HAP-1 (cell line): ENCODE measurements around the gene KCNQ1.

Source experiments
- DNase-seq, 2 experiments: peaks; one replicate each; pipeline ENCODE4 v3.0.0-alpha.2; 2016 to 2020; ENCODE audit warnings: low spot score in 2 of 2
- H3K27me3 ChIP-seq: fragments of 250-450 bp; sonication (Bioruptor Pico); 2 replicates; pipeline ENCODE4 v1.5.1; 2020; ENCODE audit warnings: low read depth, mild to moderate bottlenecking, moderate library complexity
- H3K36me3 ChIP-seq: fragments of 250-450 bp; sonication (Bioruptor Pico); replicated peaks from 2 replicates; pipeline ENCODE4 v1.5.1; 2020; ENCODE audit warnings: mild to moderate bottlenecking
- H3K4me1 ChIP-seq: fragments of 250-450 bp; sonication (Bioruptor Pico); 2 replicates; pipeline ENCODE4 v1.5.1; 2020; ENCODE audit warnings: mild to moderate bottlenecking
- H3K4me3 ChIP-seq: fragments of 250-450 bp; sonication (Bioruptor Pico); 2 replicates; pipeline ENCODE4 v1.5.1; 2020; ENCODE audit warnings: mild to moderate bottlenecking, moderate library complexity
- H3K9me3 ChIP-seq: fragments of 250-450 bp; sonication (Bioruptor Pico); 2 replicates; pipeline ENCODE4 v1.5.1; 2020; ENCODE audit warnings: mild to moderate bottlenecking, moderate library complexity
- in situ Hi-C: fragments of 300-500 bp; cut with MboI; formaldehyde crosslinking; loops from 3 replicates; pipeline ENCODE4 v1.14.3; 2020; ENCODE audit warnings: low sequenced_read_pairs, inconsistent platforms, mixed read lengths

The KCNQ1 gene

DNA sequence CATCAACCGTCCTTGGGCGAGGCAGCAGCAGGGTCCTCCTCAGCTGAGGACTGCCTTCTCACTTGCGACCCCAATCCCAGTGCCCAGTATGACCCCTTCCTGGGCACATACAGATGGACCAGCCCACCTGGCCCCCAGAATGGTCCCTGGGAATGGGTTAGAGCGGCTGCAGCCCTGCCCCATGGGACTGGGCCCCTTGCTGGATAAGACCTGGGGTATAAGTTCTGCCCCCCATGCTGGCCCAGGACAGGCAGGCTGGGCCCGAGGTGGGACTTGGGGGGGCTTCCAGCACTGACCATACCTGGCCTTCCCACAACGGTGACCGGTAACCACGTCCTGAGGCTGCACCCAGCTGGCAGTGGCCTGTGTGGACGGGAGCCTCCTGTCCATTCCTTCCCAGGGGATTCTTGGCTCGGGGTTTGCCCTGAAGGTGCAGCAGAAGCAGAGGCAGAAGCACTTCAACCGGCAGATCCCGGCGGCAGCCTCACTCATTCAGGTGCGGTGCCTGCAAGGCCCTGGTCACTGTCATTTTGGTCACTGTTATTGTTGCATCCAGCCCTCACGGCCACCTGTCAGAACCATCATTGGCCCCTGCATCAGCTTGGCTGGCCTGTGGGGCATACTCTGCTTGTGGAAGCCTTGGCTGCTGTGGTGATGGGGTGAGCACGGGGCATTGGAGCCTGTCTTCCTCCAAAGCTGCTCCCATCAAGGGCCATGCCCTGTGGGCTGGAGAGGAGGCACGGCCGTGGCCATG is 140.2 kb downstream of the KCNQ1 start:
- in situ Hi-C loops, result no loop called here
- no peak overlapping the region for H3K4me3 ChIP-seq
- no peaks in the 10 kb centered on the region for H3K4me1 ChIP-seq
- peak in 1 of 2 experiments; percentile 5 for DNase-seq
- no peaks in the 10 kb centered on the region for H3K27me3 ChIP-seq
- no peaks in the 10 kb centered on the region for H3K36me3 ChIP-seq
- no peaks in the 10 kb centered on the region for H3K9me3 ChIP-seq

DNA sequence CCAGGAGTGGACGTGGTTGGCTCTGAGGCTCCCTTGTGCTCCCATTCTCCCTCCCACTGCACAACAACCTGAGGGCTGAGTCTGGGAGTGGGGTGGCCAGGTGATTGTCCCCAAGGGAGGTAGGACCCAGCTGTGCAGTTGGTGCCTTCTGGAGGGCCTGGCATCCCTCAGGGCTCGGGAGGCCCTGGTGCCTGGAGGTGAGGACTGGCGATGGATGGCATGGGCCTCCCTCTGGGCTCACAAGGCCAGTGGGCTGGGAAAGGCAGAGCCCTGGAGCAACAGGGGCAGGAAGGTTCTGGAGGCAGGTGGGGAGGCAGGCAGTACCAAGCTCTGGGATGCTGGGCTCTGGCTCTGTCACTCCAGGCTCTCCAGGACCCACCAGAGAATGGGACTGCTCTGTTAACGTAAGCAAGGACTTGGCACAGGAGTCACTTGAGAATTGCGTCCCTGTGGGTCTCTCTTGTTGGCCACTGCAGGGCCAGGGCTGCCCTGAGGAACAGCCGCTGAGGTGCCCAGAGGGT is 140.8 kb downstream of the KCNQ1 start:
- in situ Hi-C loops, result no loop called here
- Histone ChIP-seq H3K4me1 (no peaks in the 10 kb centered on the region), H3K27me3 (no peaks in the 10 kb centered on the region), H3K9me3 (no peaks in the 10 kb centered on the region), H3K36me3 (no peaks in the 10 kb centered on the region), H3K4me3 (no peak overlapping the region)
- DNase-seq, result peak in 1 of 2 experiments; percentile 5

DNA sequence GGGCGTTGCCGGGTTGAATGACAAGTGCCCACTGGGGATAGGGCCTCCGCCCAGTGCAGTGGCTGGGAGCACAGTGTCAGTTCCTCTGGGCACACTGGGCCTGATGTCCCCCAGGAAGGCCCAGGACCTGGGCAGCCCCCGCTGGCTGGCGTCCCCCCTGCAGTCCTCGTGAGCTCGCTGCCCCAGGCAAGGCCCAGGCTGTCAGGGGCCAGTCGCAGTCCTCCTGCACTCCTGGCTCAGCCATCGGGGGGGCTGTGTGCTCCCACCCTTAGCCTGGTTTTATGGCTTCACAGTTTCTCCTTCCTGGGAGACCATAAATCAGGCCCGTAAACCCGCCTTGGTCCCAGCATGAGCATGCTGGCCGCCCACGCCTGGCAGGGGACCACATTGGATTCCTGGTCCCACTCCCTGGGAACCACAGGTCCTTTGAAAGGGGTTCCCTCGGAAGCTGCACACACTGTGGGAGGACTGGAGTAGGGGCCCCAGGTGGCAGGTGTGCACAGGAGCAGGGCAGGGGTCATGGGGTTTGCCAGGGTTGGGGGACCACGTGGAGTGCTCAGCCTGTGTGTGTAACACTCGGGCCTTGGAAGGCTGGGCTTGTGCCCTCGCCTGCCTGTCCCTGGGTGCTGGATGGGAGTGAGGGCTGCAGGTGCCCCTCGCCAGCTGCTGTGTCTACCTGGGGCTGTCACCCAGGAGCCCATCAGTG is 141.4 kb downstream of the KCNQ1 start:
- H3K4me3 ChIP-seq, result no peak overlapping the region
- no peaks in the 10 kb centered on the region for H3K4me1 ChIP-seq
- H3K27me3 ChIP-seq, result no peaks in the 10 kb centered on the region
- in situ Hi-C loops, result no loop called here
- H3K36me3 ChIP-seq, result no peaks in the 10 kb centered on the region
- H3K9me3 ChIP-seq, result no peaks in the 10 kb centered on the region
- peak in 1 of 2 experiments; percentile 5 for DNase-seq

DNA sequence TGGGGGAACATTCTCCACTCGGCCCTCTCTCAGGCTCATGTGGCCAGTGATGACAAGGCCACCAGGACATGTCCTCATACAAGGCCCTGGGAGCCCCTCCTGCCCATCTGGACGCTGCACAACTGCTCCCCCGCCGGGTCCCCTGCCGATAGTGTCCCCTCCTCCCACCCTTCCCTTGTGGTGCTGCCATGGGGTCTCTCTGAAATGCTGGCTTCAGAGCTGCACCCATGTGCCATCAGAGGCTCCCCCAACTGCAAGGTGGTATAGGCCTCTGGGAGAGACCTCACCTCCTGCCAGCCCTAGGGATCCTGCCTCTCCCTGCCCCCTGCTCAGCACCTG is 142.0 kb downstream of the KCNQ1 start:
- in situ Hi-C loops, result no loop called here
- H3K9me3 ChIP-seq, result no peaks in the 10 kb centered on the region
- no peaks in the 10 kb centered on the region for H3K4me1 ChIP-seq
- no peak overlapping the region for H3K4me3 ChIP-seq
- no peaks in the 10 kb centered on the region for H3K27me3 ChIP-seq
- no peak for DNase-seq
- no peaks in the 10 kb centered on the region for H3K36me3 ChIP-seq

DNA sequence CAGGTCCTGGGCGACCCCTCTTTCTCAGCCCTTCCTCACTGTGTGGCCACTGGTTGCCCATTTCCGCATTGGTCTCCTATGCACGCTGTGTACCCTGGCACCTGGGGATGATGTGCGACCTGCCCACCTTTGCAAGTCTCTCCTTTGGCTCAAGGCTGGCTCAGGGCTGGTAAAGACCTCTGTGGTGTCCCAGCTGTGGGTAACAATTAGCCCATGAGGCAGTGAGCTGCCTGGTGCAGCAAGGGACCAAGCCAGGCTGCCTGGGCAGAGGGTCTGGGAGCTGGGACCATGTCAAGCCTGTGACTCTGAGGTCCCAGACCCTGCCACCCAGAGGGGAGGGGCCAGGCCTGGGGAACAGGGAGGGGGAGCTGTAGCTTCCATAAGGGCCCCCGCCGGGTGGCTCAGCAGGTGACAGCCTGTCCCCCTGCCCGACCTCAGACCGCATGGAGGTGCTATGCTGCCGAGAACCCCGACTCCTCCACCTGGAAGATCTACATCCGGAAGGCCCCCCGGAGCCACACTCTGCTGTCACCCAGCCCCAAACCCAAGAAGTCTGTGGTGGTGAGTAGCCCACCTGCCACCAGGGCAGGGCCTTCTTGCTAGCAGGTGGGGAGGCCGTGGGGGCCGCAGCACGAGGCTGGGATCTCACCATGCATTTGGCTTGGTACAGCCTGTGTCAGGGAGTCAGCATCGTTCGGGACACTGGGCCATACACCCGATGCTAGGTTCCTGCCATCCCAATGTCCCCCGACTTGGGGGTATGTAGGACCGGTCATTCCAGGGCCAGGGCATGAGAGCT is 142.5 kb downstream of the KCNQ1 start:
- peak in 1 of 2 experiments; percentile 7 for DNase-seq
- Histone ChIP-seq H3K4me1 (no peaks in the 10 kb centered on the region), H3K36me3 (no peaks in the 10 kb centered on the region), H3K9me3 (no peaks in the 10 kb centered on the region), H3K27me3 (no peaks in the 10 kb centered on the region), H3K4me3 (no peak overlapping the region)
- in situ Hi-C loops, result no loop called here

DNA sequence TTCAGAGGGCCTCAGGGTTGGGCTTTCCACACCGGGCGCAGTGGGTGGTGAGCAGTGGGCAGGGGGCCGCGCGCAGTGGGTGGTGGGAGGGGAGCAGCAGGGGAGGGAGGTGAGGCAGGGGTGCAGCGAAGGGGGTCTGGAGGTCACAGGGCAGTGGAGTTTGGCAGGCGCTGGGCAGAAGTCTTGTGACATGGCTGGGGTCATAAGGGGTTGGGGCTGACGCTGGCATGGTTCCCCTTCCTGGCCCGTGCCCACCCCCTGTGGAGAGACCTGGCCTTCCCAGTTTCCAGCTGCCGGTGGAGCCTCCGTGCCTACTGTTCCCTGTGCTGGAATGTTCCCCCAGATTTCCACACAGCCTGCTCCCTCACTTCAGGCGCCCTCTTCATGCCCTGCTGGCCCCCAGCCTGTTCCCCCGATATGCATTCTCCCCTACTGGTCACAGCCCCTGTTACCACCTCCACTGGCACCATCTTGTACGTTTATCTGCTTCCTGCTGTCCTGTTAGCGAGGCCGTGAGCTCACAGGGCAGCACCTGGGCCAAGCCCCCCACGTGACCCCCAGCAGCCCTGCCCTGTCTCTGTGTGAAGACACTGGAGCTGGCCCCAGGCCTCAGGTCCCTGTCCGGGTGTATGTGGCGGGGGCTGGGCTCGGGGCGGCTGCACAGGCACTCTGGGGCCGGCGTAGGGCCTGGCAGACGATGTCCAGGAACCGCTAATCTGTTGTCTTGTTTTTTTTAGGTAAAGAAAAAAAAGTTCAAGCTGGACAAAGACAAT is 143.4 kb downstream of the KCNQ1 start:
- Histone ChIP-seq H3K4me3 (no peak overlapping the region), H3K4me1 (no peaks in the 10 kb centered on the region), H3K9me3 (no peaks in the 10 kb centered on the region), H3K36me3 (no peaks in the 10 kb centered on the region), H3K27me3 (no peaks in the 10 kb centered on the region)
- in situ Hi-C loops, result no loop called here
- no peak for DNase-seq

DNA sequence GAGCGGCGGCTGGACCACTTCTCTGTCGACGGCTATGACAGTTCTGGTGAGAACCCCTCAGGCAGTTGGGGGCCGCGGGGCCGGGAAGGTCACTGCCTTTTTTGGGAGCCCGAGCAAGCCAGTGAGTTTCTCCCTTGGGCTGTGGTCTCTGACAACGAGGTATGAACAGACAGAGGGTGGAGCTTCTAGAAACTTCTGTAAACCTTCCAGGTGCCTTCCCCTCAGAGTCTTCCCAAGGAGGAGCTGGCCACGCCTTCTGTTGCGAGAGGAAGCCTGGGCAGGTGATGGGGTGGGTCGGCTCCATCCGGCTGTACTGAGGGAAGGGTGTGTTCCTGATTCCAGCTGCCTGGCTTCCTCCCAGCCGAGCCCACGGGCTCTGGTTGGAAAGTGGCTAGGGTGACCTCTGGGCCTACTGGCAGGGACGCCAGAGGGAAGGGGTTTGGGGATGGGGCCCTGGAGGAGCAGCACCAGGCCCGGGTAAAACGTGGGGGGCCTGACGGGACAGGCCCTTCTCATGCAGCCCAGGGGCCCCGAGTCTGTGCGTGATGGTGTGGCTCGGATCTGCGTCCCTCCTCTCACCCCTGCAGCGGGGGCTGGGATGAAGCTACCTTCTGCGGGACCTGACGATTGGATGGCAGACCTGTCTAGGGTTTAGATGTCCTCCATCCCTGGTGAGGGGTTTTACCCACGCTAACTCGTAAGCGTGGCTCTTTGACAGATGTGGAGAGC is 144.2 kb downstream of the KCNQ1 start:
- no peak for DNase-seq
- no peaks in the 10 kb centered on the region for H3K27me3 ChIP-seq
- in situ Hi-C loops, result no loop called here

DNA sequence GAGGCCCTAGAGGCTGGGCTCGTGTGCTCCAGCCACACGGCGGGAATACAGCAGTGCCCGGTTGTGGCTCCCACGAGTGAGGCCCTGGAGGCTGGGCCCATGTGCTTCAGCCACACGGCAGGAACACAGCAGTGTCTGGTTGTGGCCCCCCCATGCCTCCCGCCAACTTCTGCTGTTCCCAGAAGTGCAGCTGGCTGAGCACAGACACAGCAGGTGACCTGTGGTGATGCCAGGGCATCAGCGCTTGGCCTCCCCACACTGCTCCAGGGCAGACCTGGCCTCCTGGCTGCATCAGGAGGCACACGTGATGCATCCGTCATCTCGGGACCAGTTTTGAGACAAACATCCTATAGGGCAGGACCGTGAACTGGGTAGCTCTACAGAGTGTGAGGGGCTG is 144.7 kb downstream of the KCNQ1 start:
- in situ Hi-C loops, result no loop called here

More for the DNA sequence above, 144.2 kb downstream of the KCNQ1 start:
- Histone ChIP-seq H3K9me3 (no peaks in the 10 kb centered on the region), H3K4me1 (no peaks in the 10 kb centered on the region), H3K4me3 (no peak overlapping the region), H3K36me3 (no peaks in the 10 kb centered on the region)

DNA sequence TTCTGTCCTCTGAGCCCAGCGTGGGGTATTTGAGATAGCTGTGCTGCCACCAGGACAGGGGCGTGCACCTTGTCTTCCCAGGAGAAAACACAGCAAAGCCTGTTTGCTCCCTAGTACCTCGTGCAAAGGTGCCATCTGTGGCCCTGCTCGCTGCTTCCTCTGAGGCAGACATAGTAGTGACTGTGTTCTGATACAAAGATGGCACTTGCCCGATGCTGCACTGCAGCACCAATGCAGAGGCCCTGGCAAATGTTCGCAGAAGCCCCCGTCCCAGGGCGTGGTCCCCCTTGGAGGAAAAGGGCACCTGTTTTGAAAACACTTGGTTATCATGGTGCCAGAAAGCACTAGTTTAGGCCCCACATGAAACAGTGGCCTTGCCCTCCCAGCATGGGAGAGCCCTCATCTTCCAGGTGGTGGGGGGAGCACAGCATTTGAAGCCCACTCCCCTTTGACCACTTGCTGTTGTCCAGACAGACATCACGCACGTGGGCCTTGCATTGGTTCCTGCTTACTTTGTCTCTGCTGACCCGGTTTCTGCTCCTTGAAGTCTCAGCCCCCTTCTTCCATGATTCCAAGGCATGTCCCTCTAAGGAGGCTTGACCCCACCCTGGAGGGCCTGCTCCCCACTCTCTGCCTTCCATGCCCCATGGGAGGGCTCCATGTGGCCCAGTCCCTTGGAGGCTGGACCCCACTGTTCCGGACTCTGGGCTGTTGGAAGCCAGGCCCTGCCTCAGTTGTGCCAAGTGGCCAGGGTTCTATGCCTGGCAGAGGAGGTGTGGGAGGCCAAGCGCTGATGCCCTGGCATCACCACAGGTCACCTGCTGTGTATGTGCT is 145.5 kb downstream of the KCNQ1 start:
- H3K27me3 ChIP-seq, result no peaks in the 10 kb centered on the region
- H3K4me3 ChIP-seq, result no peak overlapping the region
- no peaks in the 10 kb centered on the region for H3K4me1 ChIP-seq
- no peak for DNase-seq
- no peaks in the 10 kb centered on the region for H3K36me3 ChIP-seq
- in situ Hi-C loops, result no loop called here
- no peaks in the 10 kb centered on the region; the same call in 1 of the 2 replicates for H3K9me3 ChIP-seq

More for the DNA sequence above, 144.7 kb downstream of the KCNQ1 start:
- DNase-seq, result no peak
- no peaks in the 10 kb centered on the region for H3K27me3 ChIP-seq
- no peak overlapping the region for H3K4me3 ChIP-seq
- no peaks in the 10 kb centered on the region for H3K9me3 ChIP-seq
- H3K36me3 ChIP-seq, result no peaks in the 10 kb centered on the region
- H3K4me1 ChIP-seq, result no peaks in the 10 kb centered on the region

DNA sequence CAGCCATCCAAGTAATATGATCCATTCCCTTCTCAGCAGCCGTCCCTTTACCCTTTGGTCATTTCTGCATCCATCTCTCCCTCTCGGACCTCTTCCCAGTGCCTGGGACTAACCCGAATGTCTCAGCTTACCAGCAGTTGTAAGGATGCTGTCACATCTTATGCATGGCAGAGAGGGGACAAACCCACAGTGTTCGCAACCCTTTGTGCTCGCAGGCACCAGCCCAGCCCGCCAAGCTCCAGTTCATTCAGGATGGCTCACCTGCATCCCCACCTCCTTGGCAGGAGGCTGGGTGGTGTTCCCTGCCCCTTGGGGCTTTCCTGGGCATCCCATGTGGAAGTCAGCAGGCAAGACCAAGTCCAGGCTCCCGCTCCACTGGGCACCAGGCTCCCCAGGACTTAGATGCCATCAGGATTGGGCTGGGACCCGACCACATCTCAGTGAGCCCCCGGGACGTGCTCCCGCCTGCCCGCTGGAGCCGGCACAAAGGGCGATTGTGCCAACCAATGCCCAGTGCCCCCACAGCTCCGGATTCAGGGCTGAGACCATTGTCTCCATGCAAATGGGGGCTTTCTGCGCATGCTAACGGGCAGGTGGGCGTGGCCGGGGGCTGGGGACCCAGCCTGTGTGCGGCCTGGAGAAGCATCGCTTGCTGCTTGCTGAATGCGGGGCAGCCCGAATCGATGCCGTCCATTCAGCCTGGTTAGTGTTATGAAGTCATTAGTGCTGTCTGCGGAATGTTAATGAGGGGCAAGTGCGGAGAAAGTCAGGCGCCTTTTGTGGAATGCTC is 146.4 kb downstream of the KCNQ1 start:
- H3K9me3 ChIP-seq, result no peaks in the 10 kb centered on the region; the same call in 1 of the 2 replicates
- DNase-seq, result peak in 1 of 2 experiments; percentile 5
- in situ Hi-C loops, result no loop called here
- H3K4me1 ChIP-seq, result no peaks in the 10 kb centered on the region
- H3K4me3 ChIP-seq, result no peak overlapping the region
- no peaks in the 10 kb centered on the region for H3K27me3 ChIP-seq
- no peaks in the 10 kb centered on the region for H3K36me3 ChIP-seq

DNA sequence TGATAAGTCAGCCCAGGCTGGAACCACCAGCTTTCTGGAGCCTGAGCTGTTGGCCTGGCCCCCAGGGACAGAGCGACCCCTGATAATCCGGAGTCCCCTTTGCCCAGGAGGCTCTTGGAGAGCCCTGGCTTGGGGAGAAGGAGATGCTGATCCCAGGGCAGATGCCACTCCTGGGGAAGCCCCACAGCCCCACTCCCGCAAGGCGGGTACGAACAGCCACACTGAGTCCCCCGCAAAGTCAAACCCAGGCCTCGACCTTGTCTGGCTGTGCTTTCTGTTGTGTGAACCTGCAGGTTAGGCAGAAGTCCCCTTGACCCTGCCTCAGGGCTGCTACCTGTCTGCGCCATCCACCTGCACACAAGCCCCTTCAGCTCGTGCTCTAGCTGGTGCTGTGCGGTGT is 147.0 kb downstream of the KCNQ1 start:
- Histone ChIP-seq H3K36me3 (no peaks in the 10 kb centered on the region), H3K4me1 (no peaks in the 10 kb centered on the region), H3K9me3 (no peaks in the 10 kb centered on the region; the same call in 1 of the 2 replicates), H3K4me3 (no peak overlapping the region), H3K27me3 (no peaks in the 10 kb centered on the region)
- no peak for DNase-seq
- in situ Hi-C loops, result no loop called here
